ENCODE results near the gene COA1. TPM values are rescaled to one million over a fixed set of nuclear protein-coding genes. Genes with fewer than 3 reads are reported as not detected.

Gene COA1
- total RNA-seq, 6 donors from 2014 or later: 37.5 to 65.9 (median 44.9) TPM

DNA sequence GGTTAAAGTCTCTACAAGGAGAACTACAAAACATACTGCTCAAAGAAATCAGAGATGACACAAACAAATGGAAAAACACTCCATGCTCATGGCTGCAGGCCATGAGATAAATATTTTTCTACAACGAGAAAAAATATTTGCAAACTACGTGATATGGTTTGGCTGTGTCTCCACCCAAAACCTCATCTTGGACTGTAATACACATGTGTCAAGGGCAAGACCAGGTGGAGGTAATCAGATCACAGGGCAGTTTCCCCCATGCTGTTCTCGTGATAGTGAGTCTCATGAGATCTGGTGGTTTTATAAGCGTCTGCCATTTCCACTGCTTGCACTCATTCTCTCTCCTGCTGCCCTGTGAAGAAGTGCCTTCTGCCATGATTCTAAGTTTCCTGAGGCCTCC, 57.8 kb downstream of the COA1 start:
- peaks cover 0 to 4% (median 0%) of the 10 kb centered on the region in 4 donors for H3K9me3 ChIP-seq
- WGBS, 2 donors: 61 to 70% methylated on average over 4 of the region's 4 CpGs
- no peaks in the 10 kb centered on the region for H3K27me3 ChIP-seq
- H3K36me3 ChIP-seq: no peaks in the 10 kb centered on the region
- TF ChIP-seq POLR2A (IDR thresholded peaks at IDR 0.05) (no peak), EP300 (IDR thresholded peaks at IDR 0.05) (no peak)
- no peak overlapping the region for H3K4me3 ChIP-seq
- DNase-seq (no peak), ATAC-seq (ENCODE audit: low FRiP score in 2 of 2) (no peak)
- no peak overlapping the region for H3K27ac ChIP-seq
- peaks cover 0 to 7% (median 2%) of the 10 kb centered on the region in 4 donors for H3K4me1 ChIP-seq

- Histone ChIP-seq H3K27me3 (no peaks in the 10 kb centered on the region), H3K9me3 (peaks cover 0 to 4% (median 0%) of the 10 kb centered on the region in 4 donors), H3K27ac (no peak overlapping the region), H3K4me3 (no peak overlapping the region), H3K36me3 (no peaks in the 10 kb centered on the region), H3K4me1 (peaks cover 0 to 4% (median under 1%) of the 10 kb centered on the region in 4 donors)
- TF ChIP-seq EP300 (IDR thresholded peaks at IDR 0.05): no peak
- TF ChIP-seq, protein P1, sequence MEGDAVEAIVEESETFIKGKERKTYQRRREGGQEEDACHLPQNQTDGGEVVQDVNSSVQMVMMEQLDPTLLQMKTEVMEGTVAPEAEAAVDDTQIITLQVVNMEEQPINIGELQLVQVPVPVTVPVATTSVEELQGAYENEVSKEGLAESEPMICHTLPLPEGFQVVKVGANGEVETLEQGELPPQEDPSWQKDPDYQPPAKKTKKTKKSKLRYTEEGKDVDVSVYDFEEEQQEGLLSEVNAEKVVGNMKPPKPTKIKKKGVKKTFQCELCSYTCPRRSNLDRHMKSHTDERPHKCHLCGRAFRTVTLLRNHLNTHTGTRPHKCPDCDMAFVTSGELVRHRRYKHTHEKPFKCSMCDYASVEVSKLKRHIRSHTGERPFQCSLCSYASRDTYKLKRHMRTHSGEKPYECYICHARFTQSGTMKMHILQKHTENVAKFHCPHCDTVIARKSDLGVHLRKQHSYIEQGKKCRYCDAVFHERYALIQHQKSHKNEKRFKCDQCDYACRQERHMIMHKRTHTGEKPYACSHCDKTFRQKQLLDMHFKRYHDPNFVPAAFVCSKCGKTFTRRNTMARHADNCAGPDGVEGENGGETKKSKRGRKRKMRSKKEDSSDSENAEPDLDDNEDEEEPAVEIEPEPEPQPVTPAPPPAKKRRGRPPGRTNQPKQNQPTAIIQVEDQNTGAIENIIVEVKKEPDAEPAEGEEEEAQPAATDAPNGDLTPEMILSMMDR (IDR thresholded peaks at IDR 0.05): no peak
- peak in 1 of 4 donors; percentile 18 for TF ChIP-seq POLR2A (IDR thresholded peaks at IDR 0.05)
- 80 to 82% methylated on average over 15 of the region's 15 CpGs for WGBS, 2 donors
- no peak for DNase-seq
- no peak for ATAC-seq (ENCODE audit: low FRiP score in 2 of 2)
Observed at GRCh38 chr7:43669286-43670081, 59.8 kb downstream of the COA1 start.

DNA sequence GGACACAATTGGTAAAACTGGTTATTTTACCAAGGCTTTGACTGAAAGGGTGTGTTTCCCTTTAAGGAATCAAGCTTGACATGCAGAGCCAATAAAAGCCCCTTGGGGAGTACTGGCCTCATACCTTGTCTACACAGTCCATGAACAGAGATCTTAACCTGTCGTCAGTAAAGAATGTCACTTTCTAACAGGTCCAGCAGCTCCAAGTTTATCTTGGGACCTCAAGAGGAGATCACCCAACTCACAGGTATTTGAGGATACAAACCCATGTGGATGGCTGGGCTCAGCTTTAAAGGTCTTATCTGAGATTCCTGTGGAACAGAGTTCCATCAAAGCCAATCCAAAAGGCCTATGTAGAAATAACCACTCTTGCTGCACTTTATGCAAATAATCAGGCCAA, 61.3 kb downstream of the COA1 start:
- DNase-seq (no peak), ATAC-seq (ENCODE audit: low FRiP score in 2 of 2) (no peak)
- no peak overlapping the region for H3K4me3 ChIP-seq
- TF ChIP-seq POLR2AphosphoS5 (IDR thresholded peaks at IDR 0.05): no peak
- no peak for TF ChIP-seq POLR2A (IDR thresholded peaks at IDR 0.05)
- TF ChIP-seq EP300 (IDR thresholded peaks at IDR 0.05): no peak
- TF ChIP-seq, protein P1 (IDR thresholded peaks at IDR 0.05): no peak
- no peak overlapping the region for H3K27ac ChIP-seq
- no peaks in the 10 kb centered on the region for H3K4me1 ChIP-seq
- 79 to 81% methylated on average over 1 of the region's 1 CpG for WGBS, 2 donors
- H3K9me3 ChIP-seq: peaks cover 0 to 4% (median 0%) of the 10 kb centered on the region in 4 donors
- H3K27me3 ChIP-seq: no peaks in the 10 kb centered on the region
- H3K36me3 ChIP-seq: no peaks in the 10 kb centered on the region

DNA sequence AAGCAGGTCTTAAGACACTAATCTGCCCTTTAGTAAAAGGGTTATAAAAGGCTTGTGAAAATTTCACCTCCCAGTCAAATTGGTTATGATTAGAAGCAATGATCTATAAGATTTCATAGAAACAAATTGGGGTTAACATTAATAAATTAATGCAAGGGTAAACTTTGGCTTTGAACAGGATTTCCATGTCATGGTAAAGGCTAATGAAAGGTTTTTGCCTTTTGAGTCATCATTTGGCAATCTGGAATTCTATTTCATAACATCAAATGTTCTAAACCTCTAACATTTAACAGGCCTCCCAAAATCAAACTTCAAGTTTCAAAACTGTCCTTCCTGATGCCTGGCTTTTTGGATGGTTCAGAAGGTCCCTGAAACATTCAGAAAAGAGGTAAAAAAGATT, 62.4 kb downstream of the COA1 start:
- no peaks in the 10 kb centered on the region for H3K9me3 ChIP-seq
- no peaks in the 10 kb centered on the region for H3K36me3 ChIP-seq
- no peak for ATAC-seq (ENCODE audit: low FRiP score in 2 of 2)
- H3K4me3 ChIP-seq: no peak overlapping the region
- H3K27me3 ChIP-seq: no peaks in the 10 kb centered on the region
- no peak for DNase-seq
- H3K4me1 ChIP-seq: no peaks in the 10 kb centered on the region
- peak overlapping the region in 1 of 4 donors; percentile 46 for H3K27ac ChIP-seq
- TF ChIP-seq POLR2A (IDR thresholded peaks at IDR 0.05) (no peak), EP300 (IDR thresholded peaks at IDR 0.05) (no peak), POLR2AphosphoS5 (IDR thresholded peaks at IDR 0.05) (no peak)
- TF ChIP-seq, protein P1 (IDR thresholded peaks at IDR 0.05): no peak

GRCh38 chr7:43664681-43665080, 64.6 kb downstream of the COA1 start:
- H3K27ac ChIP-seq: no peak overlapping the region
- H3K9me3 ChIP-seq: no peaks in the 10 kb centered on the region
- WGBS, 2 donors: 0 to 29% methylated on average over 1 of the region's 1 CpG
- DNase-seq: no peak
- ATAC-seq (ENCODE audit: low FRiP score in 2 of 2): no peak
- H3K27me3 ChIP-seq: no peaks in the 10 kb centered on the region
- peaks cover 0 to under 1% (median 0%) of the 10 kb centered on the region in 4 donors for H3K4me1 ChIP-seq
- H3K36me3 ChIP-seq: no peaks in the 10 kb centered on the region
- H3K4me3 ChIP-seq: no peak overlapping the region
- TF ChIP-seq EP300 (IDR thresholded peaks at IDR 0.05): no peak
- TF ChIP-seq, protein P1 (IDR thresholded peaks at IDR 0.05): no peak
- no peak for TF ChIP-seq POLR2AphosphoS5 (IDR thresholded peaks at IDR 0.05)
- no peak for TF ChIP-seq POLR2A (IDR thresholded peaks at IDR 0.05)

All from upper lobe of left lung (tissue), 6 donors.